NCI-H1092 treated with DMSO at 0.1 percent for 48 hours (cell line): ENCODE data around the gene SMIM14.
A peak's percentile ranks its signal among the peaks of the same experiment; 100 is the strongest.
"Not testable (repeated sequence)": the region's sequence is repeated elsewhere in the genome, so short reads cannot be mapped to it uniquely, and the experiment has no call there.

ENCODE experiments used
- DNase-seq: peaks from one replicate; lab custom pipeline; 2025; lab: John Stamatoyannopoulos, UW

Gene SMIM14

GRCh38 chr4:39530682-39531081, 108.0 kb downstream of the SMIM14 start:
- DNase-seq: no peak

DNA sequence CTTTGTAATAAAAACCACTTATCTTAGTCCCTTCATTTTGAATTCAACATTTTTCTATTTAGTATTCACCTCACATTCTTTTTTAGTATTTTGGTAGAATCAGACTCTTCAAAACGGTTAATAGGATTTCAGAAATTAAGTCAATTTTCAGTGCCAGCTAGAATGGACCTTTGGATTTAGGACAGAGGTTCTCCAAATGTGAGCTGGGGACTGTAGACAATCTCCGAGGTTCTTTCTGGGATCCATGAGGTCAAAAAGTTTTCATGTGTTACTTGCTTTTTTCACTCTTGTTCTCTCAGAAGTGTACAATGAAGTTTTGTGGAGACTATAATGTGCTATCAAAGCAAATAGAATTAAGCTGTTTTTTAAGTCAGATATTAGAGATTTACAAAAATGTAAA, 109.1 kb downstream of the SMIM14 start:
- DNase-seq: no peak

DNA sequence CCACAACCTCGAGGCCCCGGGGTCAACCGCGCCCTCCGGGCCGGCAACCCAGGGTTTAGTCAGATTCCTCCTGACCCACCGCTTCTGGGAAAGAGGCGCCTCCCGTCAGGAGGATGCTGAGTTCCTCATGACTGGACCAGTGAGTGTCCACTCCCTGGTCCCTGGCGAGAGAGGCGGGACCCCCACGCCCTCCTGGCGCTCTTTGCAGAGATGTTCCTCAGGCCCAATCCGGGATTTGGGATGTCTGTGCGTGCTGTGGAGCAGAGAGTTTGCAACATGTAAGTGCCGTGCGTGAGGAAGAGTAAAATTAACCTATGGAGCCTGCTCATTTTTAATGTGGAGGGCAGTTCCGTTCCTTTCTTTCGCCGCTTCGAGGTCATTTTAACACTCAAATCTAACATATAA, 110.6 kb downstream of the SMIM14 start:
- DNase-seq: peak; percentile 63

GRCh38 chr4:39527296-39528060, 111.2 kb downstream of the SMIM14 start, which contains the start of gene UGDH:
UGDH (minus strand) TSS chr4:39527439; CDS start chr4:39521512, 5,927 bp downstream.
- peak; percentile 96 for DNase-seq

GRCh38 chr4:39526765-39527295, 111.8 kb downstream of the SMIM14 start:
- DNase-seq: peak; percentile 45

GRCh38 chr4:39525822-39526690, 112.6 kb downstream of the SMIM14 start:
- no peak for DNase-seq

DNA sequence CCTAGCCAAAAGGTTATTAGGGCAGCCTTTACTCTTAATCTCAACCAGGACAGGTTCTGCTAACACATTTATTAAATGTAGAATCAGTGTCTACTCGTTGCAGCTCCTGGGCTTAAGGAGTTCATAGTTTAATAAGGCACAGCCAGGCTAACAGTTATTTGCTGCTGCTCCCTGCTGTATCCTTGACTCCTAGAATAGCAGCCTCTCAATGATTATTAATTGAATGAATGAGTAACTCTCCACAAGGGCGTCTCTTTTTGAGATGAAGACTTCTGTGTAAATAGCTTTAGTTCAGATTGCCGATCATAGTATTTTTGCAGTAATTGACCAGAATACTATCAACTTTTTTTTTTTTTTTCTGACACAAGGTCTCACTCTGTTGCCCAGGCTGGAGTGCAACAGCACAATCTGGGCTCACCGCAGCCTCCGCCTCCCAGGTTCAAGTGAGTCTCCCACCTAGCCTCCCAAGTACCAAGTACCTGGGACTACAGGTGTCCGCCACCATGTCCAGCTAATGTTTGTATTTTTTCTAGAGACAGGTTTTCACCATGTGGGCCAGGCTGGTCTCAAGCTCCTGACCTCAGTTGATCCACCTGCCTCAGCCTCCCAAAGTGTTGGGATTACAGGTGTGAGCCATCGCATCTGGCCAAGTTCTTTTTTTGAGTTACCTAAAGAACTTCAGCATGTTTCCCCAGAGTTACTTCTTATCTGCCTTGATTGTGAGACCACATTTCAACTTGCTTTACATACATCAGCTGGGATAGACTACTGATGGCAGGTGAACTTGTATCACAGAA, 114.3 kb downstream of the SMIM14 start:
- no peak for DNase-seq

- no peak for DNase-seq
Observed at GRCh38 chr4:39522068-39522467, 116.6 kb downstream of the SMIM14 start.

DNA sequence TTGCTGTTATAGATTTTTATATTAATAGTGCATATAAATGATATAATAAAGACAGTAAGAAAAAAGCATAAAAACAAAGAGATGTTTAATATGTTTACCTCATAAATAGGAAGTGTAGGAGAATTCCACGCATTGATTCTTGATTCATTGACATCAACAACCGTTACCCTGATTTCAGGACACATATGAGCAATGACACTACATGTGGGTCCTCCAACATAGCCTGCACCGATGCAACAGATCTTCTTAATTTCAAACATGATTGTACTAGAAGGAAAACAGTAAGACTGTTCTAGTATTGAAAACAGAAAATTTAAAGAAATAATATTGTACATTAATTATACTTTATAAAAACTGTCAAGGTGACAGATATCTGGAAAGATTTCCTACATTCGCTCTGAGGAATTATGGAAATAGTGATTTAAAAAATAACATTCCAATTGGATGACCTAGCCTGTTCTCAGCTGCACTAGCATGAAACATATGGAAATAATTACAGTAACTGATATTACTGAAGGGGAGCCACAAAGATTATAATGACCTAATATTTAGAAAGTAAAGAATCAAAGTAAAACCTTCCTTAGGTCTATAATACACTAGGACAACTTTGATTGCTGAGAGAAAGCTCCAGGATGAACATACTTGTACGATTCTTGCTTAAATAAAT, 117.3 kb downstream of the SMIM14 start:
- no peak for DNase-seq

GRCh38 chr4:39518484-39518883, 120.2 kb downstream of the SMIM14 start:
- DNase-seq: no peak

DNA sequence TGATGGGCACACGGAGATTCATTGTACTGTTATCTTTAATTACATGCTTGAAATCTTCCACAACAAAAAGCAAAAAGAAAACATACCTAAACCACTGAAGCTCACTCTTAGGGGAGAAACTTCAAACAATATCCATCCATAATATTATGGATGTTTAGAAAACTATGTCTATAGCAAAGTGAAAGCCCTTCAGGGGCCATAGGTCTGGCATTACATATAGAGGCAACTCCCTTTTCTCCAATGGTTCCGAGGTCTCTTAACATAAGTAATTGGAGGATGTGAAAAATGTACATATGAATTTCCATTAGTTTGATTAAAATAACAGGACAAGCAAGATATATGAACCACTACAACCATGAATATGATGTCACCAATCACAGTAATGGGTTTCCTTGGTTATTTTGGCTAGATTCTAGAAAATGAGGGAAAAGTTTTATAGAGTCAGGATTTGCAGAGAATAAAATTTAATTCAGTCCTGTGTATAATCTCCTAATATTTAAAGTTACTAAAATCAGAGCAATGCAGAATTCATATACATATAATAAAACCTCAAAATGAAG, 122.2 kb downstream of the SMIM14 start:
- DNase-seq: no peak

DNA sequence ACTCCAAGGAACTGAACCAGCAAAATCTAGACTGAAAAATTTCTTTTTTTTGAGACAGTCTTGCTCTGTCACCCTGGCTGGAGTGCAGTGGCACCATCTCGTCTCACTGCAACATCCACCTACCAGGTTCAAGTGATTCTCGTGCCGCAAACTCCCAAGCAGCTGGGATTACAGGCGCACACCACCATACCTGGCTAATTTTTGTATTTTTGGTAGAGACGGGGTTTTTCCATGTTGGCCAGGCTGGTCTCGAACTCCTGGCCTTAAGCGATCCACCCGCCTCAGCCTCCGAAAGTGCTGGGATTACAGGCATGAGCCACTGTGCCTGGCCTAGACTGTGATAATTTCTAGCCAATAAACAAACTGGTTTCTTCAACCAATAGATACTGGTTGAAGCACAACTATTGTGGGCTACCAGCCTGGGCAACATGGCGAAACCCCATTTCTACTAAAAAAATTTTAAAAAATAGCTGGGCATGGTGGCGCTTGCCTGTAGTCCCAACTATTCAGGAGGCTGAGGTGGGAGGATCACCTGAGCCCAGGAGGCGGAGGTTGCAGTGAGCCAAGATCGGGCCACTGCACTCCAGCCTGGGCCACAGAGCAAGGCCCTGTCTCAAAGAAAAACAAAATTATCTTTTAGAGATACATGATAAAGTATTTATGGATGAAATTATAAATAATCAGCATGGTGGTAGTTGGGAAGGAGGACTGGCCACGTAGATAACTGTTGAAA, 122.8 kb downstream of the SMIM14 start:
- DNase-seq: not testable (repeated sequence)

GRCh38 chr4:39514888-39515401, 123.7 kb downstream of the SMIM14 start:
- no peak for DNase-seq

DNA sequence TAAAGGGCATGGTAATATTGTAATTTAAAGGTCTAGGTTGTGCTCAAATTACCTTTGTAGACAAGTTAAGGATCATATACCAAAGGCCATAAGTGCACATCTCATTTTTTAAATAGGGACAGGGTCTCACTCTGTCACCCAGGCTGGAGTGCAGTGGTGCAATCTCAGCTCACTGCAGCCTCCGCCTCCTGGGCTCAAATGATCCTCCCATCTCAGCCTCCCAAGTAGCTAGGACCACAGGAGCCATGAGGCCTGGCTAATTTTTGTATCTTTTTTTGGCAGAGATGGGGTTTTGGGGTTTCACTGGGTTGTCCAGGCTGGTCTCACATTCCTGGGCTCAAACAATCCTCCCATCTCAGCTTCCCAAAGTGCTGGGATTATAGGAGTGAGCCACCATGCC, 124.4 kb downstream of the SMIM14 start:
- DNase-seq: not testable (repeated sequence)

- DNase-seq: no peak
Observed at GRCh38 chr4:39510348-39510929, 128.2 kb downstream of the SMIM14 start.

DNA sequence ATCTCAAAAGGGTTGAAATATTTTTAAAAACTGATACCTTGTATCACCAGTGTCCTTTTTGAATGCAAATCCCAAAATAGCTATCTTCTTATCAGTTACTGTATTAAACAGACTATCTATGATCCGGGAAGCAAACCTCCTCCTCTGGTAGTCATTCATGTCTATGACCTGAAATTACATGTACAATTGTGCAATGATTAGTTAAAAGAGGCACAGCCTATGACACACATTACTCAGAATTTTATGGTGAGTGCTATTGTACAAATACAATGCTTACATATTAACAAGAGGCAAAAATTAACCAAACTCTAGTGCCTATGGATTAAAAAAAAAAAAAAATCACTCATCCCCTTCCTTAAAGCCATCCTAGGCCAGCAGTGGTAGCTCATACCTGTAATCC, 133.1 kb downstream of the SMIM14 start:
- DNase-seq: no peak

GRCh38 chr4:39504538-39504937, 134.1 kb downstream of the SMIM14 start:
- no peak for DNase-seq

- DNase-seq: not testable (repeated sequence)
Observed at GRCh38 chr4:39502664-39503035, 136.0 kb downstream of the SMIM14 start.

DNA sequence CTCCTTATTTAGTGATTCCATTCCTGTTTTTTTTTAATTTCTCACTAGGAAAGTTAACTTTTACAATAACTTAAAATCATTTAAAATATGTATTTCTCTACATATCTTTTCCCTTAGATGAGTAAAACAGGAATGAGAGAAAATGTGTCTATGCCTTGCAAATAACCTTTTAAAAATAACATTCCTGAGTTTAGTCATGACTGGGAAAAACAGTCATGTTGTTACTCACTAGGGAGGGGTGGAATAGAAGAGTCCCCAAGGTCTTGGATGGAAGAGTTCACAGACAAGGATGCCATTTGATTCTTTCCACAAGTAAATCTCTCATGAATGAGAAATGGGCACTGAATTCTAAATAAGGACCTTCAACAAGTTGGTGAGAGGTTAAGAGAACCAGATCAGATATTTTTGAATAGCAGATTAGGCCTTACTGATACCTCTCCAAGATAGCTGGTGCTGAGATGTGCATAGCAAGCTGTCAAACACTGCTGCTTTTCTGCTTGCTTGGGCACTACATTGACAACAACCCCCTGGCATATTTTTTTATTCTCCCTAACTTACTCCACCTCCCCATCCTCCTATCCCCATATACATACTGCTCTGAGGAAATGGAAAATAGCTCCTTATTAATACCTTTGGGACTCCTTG, 136.5 kb downstream of the SMIM14 start:
- no peak for DNase-seq

DNA sequence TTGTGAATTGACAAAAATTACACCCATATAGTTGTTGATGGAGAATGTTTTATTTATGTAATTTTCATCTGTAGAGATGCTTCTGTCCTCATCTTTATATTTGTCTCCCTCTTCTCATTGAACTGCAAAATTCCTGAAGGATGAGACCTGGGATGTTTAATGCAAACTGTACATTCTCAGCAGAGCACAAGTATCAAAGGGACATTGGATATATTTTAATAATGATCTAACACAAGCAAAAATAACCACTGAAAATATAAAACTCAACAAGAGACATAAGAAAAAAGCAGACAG, 140.0 kb downstream of the SMIM14 start:
- DNase-seq: no peak
